ENCODE measurements around the gene WDR82.

The WDR82 gene

GRCh38 chr3:52259448-52259847 lies 19.0 kb downstream of the WDR82 start:
- peaks cover 78% of the 10 kb centered on the region for H3K79me2 ChIP-seq (ENCODE audit: insufficient read depth, low read length)
- peaks cover 52% of the 10 kb centered on the region; the same call in 1 of the 2 replicates for H4K20me1 ChIP-seq (ENCODE audit: insufficient read depth, low read length)
- no peaks in the 10 kb centered on the region for H3K9me3 ChIP-seq (ENCODE audit: insufficient read depth, low read length, severe bottlenecking)
- no peak overlapping the region for H3K4me2 ChIP-seq (ENCODE audit: insufficient read depth, low read length)
- H3K36me3 ChIP-seq (ENCODE audit: insufficient read depth, low read length): peaks cover 98% of the 10 kb centered on the region
- no peak overlapping the region for H2AFZ ChIP-seq (ENCODE audit: low read depth, low read length)
- no peak for TF ChIP-seq CTCF (IDR thresholded peaks at IDR 0.05; ENCODE audit: borderline replicate concordance, extremely low read depth, low read length, poor library complexity, severe bottlenecking)
- TF ChIP-seq EZH2 (IDR thresholded peaks at IDR 0.05; ENCODE audit: borderline replicate concordance, low read depth, low read length, severe bottlenecking): no peak
- no peak for DNase-seq
- no peak overlapping the region for H3K9ac ChIP-seq (ENCODE audit: low read depth, low read length)
- H3K4me1 ChIP-seq (ENCODE audit: insufficient read depth, low read length): peaks cover 38% of the 10 kb centered on the region
- no peak for ATAC-seq (ENCODE audit: insufficient read depth, low read depth)
- H3K4me3 ChIP-seq (ENCODE audit: low read depth in 1 of 2, low read length in 2 of 2): no peak overlapping the region
- H3K27me3 ChIP-seq (ENCODE audit: insufficient read depth, low read length, poor library complexity): no peaks in the 10 kb centered on the region
- no peak overlapping the region for H3K27ac ChIP-seq (ENCODE audit: low read length)

- no peak overlapping the region for H3K4me2 ChIP-seq (ENCODE audit: insufficient read depth, low read length)
- no peak for DNase-seq
- ATAC-seq (ENCODE audit: insufficient read depth, low read depth): no peak
- H3K9ac ChIP-seq (ENCODE audit: low read depth, low read length): no peak overlapping the region
- peaks cover 52% of the 10 kb centered on the region for H4K20me1 ChIP-seq (ENCODE audit: insufficient read depth, low read length)
- no peak overlapping the region for H3K4me3 ChIP-seq (ENCODE audit: low read depth in 1 of 2, low read length in 2 of 2)
- no peak overlapping the region for H2AFZ ChIP-seq (ENCODE audit: low read depth, low read length)
- TF ChIP-seq EZH2 (IDR thresholded peaks at IDR 0.05; ENCODE audit: borderline replicate concordance, low read depth, low read length, severe bottlenecking) (no peak), CTCF (IDR thresholded peaks at IDR 0.05; ENCODE audit: borderline replicate concordance, extremely low read depth, low read length, poor library complexity, severe bottlenecking) (no peak)
- no peaks in the 10 kb centered on the region for H3K27me3 ChIP-seq (ENCODE audit: insufficient read depth, low read length, poor library complexity)
- peaks cover 98% of the 10 kb centered on the region for H3K36me3 ChIP-seq (ENCODE audit: insufficient read depth, low read length)
- peaks cover 43% of the 10 kb centered on the region for H3K4me1 ChIP-seq (ENCODE audit: insufficient read depth, low read length)
- peaks cover 74% of the 10 kb centered on the region for H3K79me2 ChIP-seq (ENCODE audit: insufficient read depth, low read length)
- no peaks in the 10 kb centered on the region for H3K9me3 ChIP-seq (ENCODE audit: insufficient read depth, low read length, severe bottlenecking)
- H3K27ac ChIP-seq (ENCODE audit: low read length): no peak overlapping the region
Observed at GRCh38 chr3:52259035-52259434, 19.4 kb downstream of the WDR82 start.

GRCh38 chr3:52257911-52258310 lies 20.5 kb downstream of the WDR82 start:
- Histone ChIP-seq H3K27ac (ENCODE audit: low read length) (no peak overlapping the region), H3K79me2 (ENCODE audit: insufficient read depth, low read length) (peaks cover 62% of the 10 kb centered on the region), H3K9ac (ENCODE audit: low read depth, low read length) (no peak overlapping the region), H2AFZ (ENCODE audit: low read depth, low read length) (no peak overlapping the region), H3K4me3 (ENCODE audit: low read depth in 1 of 2, low read length in 2 of 2) (no peak overlapping the region), H3K36me3 (ENCODE audit: insufficient read depth, low read length) (peaks cover 95% of the 10 kb centered on the region), H3K27me3 (ENCODE audit: insufficient read depth, low read length, poor library complexity) (no peaks in the 10 kb centered on the region), H3K4me2 (ENCODE audit: insufficient read depth, low read length) (no peak overlapping the region), H4K20me1 (ENCODE audit: insufficient read depth, low read length) (peaks cover 47% of the 10 kb centered on the region), H3K9me3 (ENCODE audit: insufficient read depth, low read length, severe bottlenecking) (no peaks in the 10 kb centered on the region), H3K4me1 (ENCODE audit: insufficient read depth, low read length) (peaks cover 54% of the 10 kb centered on the region)
- no peak for TF ChIP-seq CTCF (IDR thresholded peaks at IDR 0.05; ENCODE audit: borderline replicate concordance, extremely low read depth, low read length, poor library complexity, severe bottlenecking)
- TF ChIP-seq EZH2 (IDR thresholded peaks at IDR 0.05; ENCODE audit: borderline replicate concordance, low read depth, low read length, severe bottlenecking): no peak
- DNase-seq: no peak
- ATAC-seq (ENCODE audit: insufficient read depth, low read depth): no peak

- no peak for ATAC-seq (ENCODE audit: insufficient read depth, low read depth)
- no peak overlapping the region for H3K27ac ChIP-seq (ENCODE audit: low read length)
- H3K4me1 ChIP-seq (ENCODE audit: insufficient read depth, low read length): peaks cover 56% of the 10 kb centered on the region
- DNase-seq: no peak
- peaks cover 95% of the 10 kb centered on the region for H3K36me3 ChIP-seq (ENCODE audit: insufficient read depth, low read length)
- H3K9me3 ChIP-seq (ENCODE audit: insufficient read depth, low read length, severe bottlenecking): no peaks in the 10 kb centered on the region
- H3K4me3 ChIP-seq (ENCODE audit: low read depth in 1 of 2, low read length in 2 of 2): no peak overlapping the region
- H2AFZ ChIP-seq (ENCODE audit: low read depth, low read length): no peak overlapping the region
- no peak overlapping the region for H3K9ac ChIP-seq (ENCODE audit: low read depth, low read length)
- H4K20me1 ChIP-seq (ENCODE audit: insufficient read depth, low read length): peaks cover 42% of the 10 kb centered on the region
- peaks cover 50% of the 10 kb centered on the region for H3K79me2 ChIP-seq (ENCODE audit: insufficient read depth, low read length)
- H3K4me2 ChIP-seq (ENCODE audit: insufficient read depth, low read length): no peak overlapping the region
- H3K27me3 ChIP-seq (ENCODE audit: insufficient read depth, low read length, poor library complexity): no peaks in the 10 kb centered on the region
- no peak for TF ChIP-seq EZH2 (IDR thresholded peaks at IDR 0.05; ENCODE audit: borderline replicate concordance, low read depth, low read length, severe bottlenecking)
- TF ChIP-seq CTCF (IDR thresholded peaks at IDR 0.05; ENCODE audit: borderline replicate concordance, extremely low read depth, low read length, poor library complexity, severe bottlenecking): no peak
Observed at GRCh38 chr3:52256622-52257021, 21.8 kb downstream of the WDR82 start.

Data from DND-41 (cell line).